OCI-LY1 (cell line): ENCODE data around the gene BCO2.

Source experiments
- CTCF ChIP-seq: fragments of 200-600 bp; sonication (generic), shearing (Covaris generic); IDR thresholded peaks from 2 replicates; pipeline ENCODE4 v1.5.1; 2017; ENCODE audit warnings: mild to moderate bottlenecking, antibody characterized with exemption, low read length, moderate library complexity, mixed read lengths
- EZH2 ChIP-seq: fragments of 200-600 bp; sonication (generic), shearing (Covaris generic); IDR thresholded peaks from 2 replicates; pipeline ENCODE4 v1.8.0; 2017; ENCODE audit warnings: borderline replicate concordance, mixed run types, mild to moderate bottlenecking, antibody characterized with exemption, low read length, moderate library complexity, mixed read lengths

DNA sequence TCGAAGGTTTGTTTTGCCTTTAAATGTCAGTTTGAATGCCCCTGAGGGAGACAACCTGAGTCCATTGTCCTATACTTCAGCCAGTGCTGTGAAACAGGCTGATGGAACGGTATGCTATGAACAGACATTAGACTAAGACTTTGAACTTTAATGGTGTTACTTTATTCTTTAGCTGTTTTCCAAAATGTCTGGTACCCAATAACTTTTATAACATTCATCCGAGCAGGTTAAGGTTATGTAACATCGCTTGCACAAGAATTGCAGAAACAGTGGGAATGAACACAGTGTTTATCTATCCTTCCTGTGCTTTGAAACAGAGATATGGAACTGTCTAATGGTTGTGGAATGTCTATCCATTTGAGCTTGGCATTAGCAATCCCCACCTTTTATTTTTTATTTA lies 38.4 kb downstream of the BCO2 start:
- TF ChIP-seq CTCF = no peak
- no peak for TF ChIP-seq EZH2
